Prostate gland (tissue), 2 donors: ENCODE measurements around the gene OAT.

Experiments used
- POLR2AphosphoS5 ChIP-seq: sonication (generic); formaldehyde crosslinking; IDR thresholded peaks from one replicate; pipeline ENCODE4 v1.6.1; 2017; ENCODE audit warnings: antibody characterized with exemption
- TF ChIP-seq, protein P1 (sequence below), 4 experiments: fragments of 200-600 bp in 2 of 4; fragments of 450-650 bp in 2 of 4; sonication (generic) in 2 of 4; IDR thresholded peaks; 1 replicate in 3 of 4; 2 replicates in 1 of 4; pipeline ENCODE4 v1.5.1; 2016 to 2019; ENCODE audit warnings: antibody characterized with exemption in 4 of 4, mild to moderate bottlenecking in 2 of 4, moderate library complexity in 2 of 4

GRCh38 chr10:124464028-124464965, 45.6 kb upstream of the OAT start:
- TF ChIP-seq, protein P1, sequence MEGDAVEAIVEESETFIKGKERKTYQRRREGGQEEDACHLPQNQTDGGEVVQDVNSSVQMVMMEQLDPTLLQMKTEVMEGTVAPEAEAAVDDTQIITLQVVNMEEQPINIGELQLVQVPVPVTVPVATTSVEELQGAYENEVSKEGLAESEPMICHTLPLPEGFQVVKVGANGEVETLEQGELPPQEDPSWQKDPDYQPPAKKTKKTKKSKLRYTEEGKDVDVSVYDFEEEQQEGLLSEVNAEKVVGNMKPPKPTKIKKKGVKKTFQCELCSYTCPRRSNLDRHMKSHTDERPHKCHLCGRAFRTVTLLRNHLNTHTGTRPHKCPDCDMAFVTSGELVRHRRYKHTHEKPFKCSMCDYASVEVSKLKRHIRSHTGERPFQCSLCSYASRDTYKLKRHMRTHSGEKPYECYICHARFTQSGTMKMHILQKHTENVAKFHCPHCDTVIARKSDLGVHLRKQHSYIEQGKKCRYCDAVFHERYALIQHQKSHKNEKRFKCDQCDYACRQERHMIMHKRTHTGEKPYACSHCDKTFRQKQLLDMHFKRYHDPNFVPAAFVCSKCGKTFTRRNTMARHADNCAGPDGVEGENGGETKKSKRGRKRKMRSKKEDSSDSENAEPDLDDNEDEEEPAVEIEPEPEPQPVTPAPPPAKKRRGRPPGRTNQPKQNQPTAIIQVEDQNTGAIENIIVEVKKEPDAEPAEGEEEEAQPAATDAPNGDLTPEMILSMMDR (IDR thresholded peaks at IDR 0.05) = no peak
- TF ChIP-seq POLR2AphosphoS5 = no peak
